T-helper 17 cell (primary cell): ENCODE measurements around the gene HOXC10. TPM values are rescaled to one million over a fixed set of nuclear protein-coding genes. Genes with fewer than 3 reads are reported as not detected.

Experiments used
- ATAC-seq: fragments of 150-1000 bp; cut with Tn5 transposase; 2 replicates; pipeline ENCODE4 v1.10.0; 2021; ENCODE audit warnings: mild to moderate bottlenecking, moderate library complexity
- DNase-seq, 3 donors: peaks; one replicate each; pipeline versions ENCODE4 v3.0.0 to v3.0.0-alpha.2; 2020 to 2021
- H3K9me3 ChIP-seq: one replicate; pipeline ENCODE4 v1.7.0; 2013; ENCODE audit warnings: low read length, mild to moderate bottlenecking; ENCODE audit not compliant: control insufficient read depth, poor library complexity, severe bottlenecking
- H3K27ac Mint-ChIP-seq: one replicate; pipeline ENCODE4 v1.8.0; 2022; ENCODE audit warnings: mild to moderate bottlenecking, moderate library complexity, mixed read lengths
- H3K27me3 Mint-ChIP-seq: one replicate; pipeline ENCODE4 v1.8.0; 2022; ENCODE audit warnings: mixed read lengths
- H3K36me3 Mint-ChIP-seq: one replicate; pipeline ENCODE4 v1.8.0; 2022; ENCODE audit warnings: low read depth, mixed read lengths
- H3K4me1 Mint-ChIP-seq: one replicate; pipeline ENCODE4 v1.8.0; 2022; ENCODE audit warnings: mild to moderate bottlenecking, mixed read lengths
- H3K4me3 Mint-ChIP-seq: one replicate; pipeline ENCODE4 v1.8.0; 2022; ENCODE audit warnings: mild to moderate bottlenecking, moderate library complexity, mixed read lengths
- total RNA-seq, 4 donors: library from RNA in 2 of 4; stranded (reverse) in 2 of 4; gene quantifications; one replicate each; pipeline ENCODE4 v1.2.3 and lab custom pipeline; 2022 to 2026

The HOXC10 gene
- total RNA-seq, 2 donors from 2014 or later: not detected

- H3K27ac Mint-ChIP-seq: no peak overlapping the region
- ATAC-seq (no peak), DNase-seq (no peak)
- H3K36me3 Mint-ChIP-seq: peaks cover 9% of the 10 kb centered on the region
- no peak overlapping the region for H3K4me3 Mint-ChIP-seq
- H3K27me3 Mint-ChIP-seq: peaks cover 85% of the 10 kb centered on the region
- no peaks in the 10 kb centered on the region for H3K9me3 ChIP-seq
- peaks cover 6% of the 10 kb centered on the region for H3K4me1 Mint-ChIP-seq
These were observed 38.3 kb downstream of the HOXC10 start for GRCh38 chr12:54022960-54023884.

DNA sequence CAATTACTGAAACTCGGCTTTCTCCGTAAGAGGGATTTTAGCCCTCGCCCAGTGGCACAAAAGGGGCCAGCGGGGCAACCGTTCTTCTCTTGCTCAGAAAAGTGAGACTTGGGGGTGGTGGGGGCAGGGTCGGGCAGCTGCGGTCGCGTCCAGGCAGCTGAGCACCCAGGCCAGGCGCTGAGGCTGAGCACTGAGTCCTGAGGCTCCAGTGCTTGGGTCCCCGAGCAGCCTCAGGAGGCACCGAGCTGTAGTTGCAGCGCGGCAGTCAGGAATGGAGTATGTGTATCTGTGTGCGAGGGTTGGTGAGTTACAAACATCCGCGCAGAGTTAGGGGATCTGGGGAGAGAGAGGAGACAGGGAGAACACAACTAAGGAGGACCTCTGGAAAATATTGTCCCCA, 39.2 kb downstream of the HOXC10 start:
- Mint-ChIP-seq H3K27me3 (peaks cover 91% of the 10 kb centered on the region), H3K4me1 (peaks cover 9% of the 10 kb centered on the region), H3K27ac (no peak overlapping the region), H3K4me3 (no peak overlapping the region), H3K36me3 (peaks cover 9% of the 10 kb centered on the region)
- DNase-seq (no peak), ATAC-seq (no peak)
- H3K9me3 ChIP-seq: no peaks in the 10 kb centered on the region

- H3K9me3 ChIP-seq: no peaks in the 10 kb centered on the region
- DNase-seq: no peak
- Mint-ChIP-seq H3K27me3 (peaks cover 91% of the 10 kb centered on the region), H3K36me3 (peaks cover 9% of the 10 kb centered on the region), H3K27ac (no peak overlapping the region), H3K4me3 (no peak overlapping the region), H3K4me1 (peaks cover 9% of the 10 kb centered on the region)
- ATAC-seq: no peak
These were observed 39.8 kb downstream of the HOXC10 start for GRCh38 chr12:54024581-54025305.

GRCh38 chr12:54025499-54026405, 40.8 kb downstream of the HOXC10 start:
- Mint-ChIP-seq H3K4me3 (no peak overlapping the region), H3K27me3 (peaks cover 92% of the 10 kb centered on the region), H3K36me3 (peaks cover 8% of the 10 kb centered on the region), H3K4me1 (peaks cover 9% of the 10 kb centered on the region), H3K27ac (no peak overlapping the region)
- H3K9me3 ChIP-seq: no peaks in the 10 kb centered on the region
- DNase-seq (no peak), ATAC-seq (no peak)

GRCh38 chr12:54026640-54027441, 41.9 kb downstream of the HOXC10 start:
- H3K9me3 ChIP-seq: no peaks in the 10 kb centered on the region
- H3K4me3 Mint-ChIP-seq: no peak overlapping the region
- ATAC-seq (no peak), DNase-seq (no peak)
- H3K4me1 Mint-ChIP-seq: peaks cover 11% of the 10 kb centered on the region
- H3K36me3 Mint-ChIP-seq: peaks cover 4% of the 10 kb centered on the region
- H3K27me3 Mint-ChIP-seq: peaks cover 92% of the 10 kb centered on the region
- H3K27ac Mint-ChIP-seq: no peak overlapping the region

DNA sequence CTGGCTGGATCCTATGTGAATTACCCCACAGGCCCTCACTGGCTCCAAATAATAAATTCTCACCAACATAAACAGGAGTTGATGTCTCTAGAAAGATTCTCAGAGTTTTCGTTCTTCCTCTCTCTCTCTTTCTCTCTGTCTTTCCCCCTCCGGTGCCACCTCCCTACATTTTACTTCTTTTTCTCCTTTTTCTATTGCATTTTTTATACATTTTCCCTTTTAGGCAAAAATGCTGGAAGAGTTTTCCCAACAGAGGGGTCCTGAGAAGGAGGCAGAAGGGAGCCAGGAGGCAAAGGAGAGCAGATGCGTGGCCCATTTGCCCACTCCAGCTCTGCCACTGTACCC, 42.5 kb downstream of the HOXC10 start:
- no peak for ATAC-seq

GRCh38 chr12:54028314-54029201, 43.6 kb downstream of the HOXC10 start, which contains the start of gene HOXC6:
Gene HOXC6 (plus strand): TSS chr12:54028440. CDS start chr12:54028522, 82 bp downstream.
- H3K4me1 Mint-ChIP-seq: peaks cover 12% of the 10 kb centered on the region
- H3K27me3 Mint-ChIP-seq: peaks cover 92% of the 10 kb centered on the region
- H3K9me3 ChIP-seq: peaks cover 12% of the 10 kb centered on the region
- no peak within 1 kb of the TSS for H3K4me3 Mint-ChIP-seq
- ATAC-seq: no peak
- peak within 1 kb of the TSS; percentile 19 for H3K27ac Mint-ChIP-seq
- peaks cover 5% of the 10 kb centered on the region for H3K36me3 Mint-ChIP-seq
- no peak for DNase-seq

More for the DNA sequence above, 42.5 kb downstream of the HOXC10 start:
- H3K9me3 ChIP-seq: peaks cover 6% of the 10 kb centered on the region
- Mint-ChIP-seq H3K4me3 (no peak overlapping the region), H3K36me3 (peaks cover 4% of the 10 kb centered on the region), H3K27me3 (peaks cover 92% of the 10 kb centered on the region), H3K4me1 (peaks cover 11% of the 10 kb centered on the region), H3K27ac (no peak overlapping the region)
- DNase-seq: no peak

- Mint-ChIP-seq H3K27me3 (peaks cover 87% of the 10 kb centered on the region), H3K36me3 (peaks cover 6% of the 10 kb centered on the region), H3K4me1 (peaks cover 15% of the 10 kb centered on the region), H3K4me3 (no peak overlapping the region), H3K27ac (no peak overlapping the region)
- DNase-seq: no peak
- no peak for ATAC-seq
- H3K9me3 ChIP-seq: peaks cover 12% of the 10 kb centered on the region
These were observed 44.8 kb downstream of the HOXC10 start for GRCh38 chr12:54029529-54030441.

GRCh38 chr12:54030442-54030801, 45.5 kb downstream of the HOXC10 start:
- Mint-ChIP-seq H3K4me1 (peaks cover 18% of the 10 kb centered on the region), H3K27me3 (peaks cover 90% of the 10 kb centered on the region), H3K4me3 (no peak overlapping the region), H3K27ac (peak overlapping the region; percentile 60), H3K36me3 (peaks cover 6% of the 10 kb centered on the region)
- no peak for DNase-seq
- ATAC-seq: no peak
- H3K9me3 ChIP-seq: peaks cover 12% of the 10 kb centered on the region

DNA sequence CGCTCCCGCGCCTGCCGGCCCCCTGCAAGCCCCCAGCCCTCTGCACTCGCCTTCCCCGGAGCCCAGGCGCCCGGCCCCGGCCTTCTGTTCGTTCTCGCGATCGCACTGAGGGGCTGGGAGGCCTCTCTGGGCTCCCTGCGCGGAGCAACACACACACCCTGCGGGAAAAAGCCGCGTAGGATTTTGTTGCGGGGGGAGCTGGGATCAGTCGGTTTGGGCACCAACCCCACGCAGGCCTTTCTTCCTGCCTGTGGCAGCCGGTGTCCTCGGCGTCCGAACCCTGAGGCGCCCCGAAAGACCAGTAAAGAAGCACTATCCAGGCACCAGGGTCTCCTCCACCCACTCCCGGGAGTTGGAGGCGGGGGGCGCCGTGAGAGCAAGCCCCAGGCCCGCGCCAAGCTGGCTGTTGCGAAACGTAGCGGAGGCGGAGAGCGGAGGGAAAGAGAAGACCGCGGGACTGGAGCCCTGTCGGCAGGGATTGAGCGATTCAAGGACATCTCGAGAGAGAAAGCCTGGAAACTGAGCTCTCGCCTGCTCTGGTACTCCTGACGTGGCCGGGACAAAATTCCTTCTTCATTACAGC, 46.0 kb downstream of the HOXC10 start:
- peaks cover 18% of the 10 kb centered on the region for H3K4me1 Mint-ChIP-seq

More for the DNA sequence above, 46.0 kb downstream of the HOXC10 start:
- peaks cover 12% of the 10 kb centered on the region for H3K9me3 ChIP-seq
- peaks cover 9% of the 10 kb centered on the region for H3K36me3 Mint-ChIP-seq
- no peak overlapping the region for H3K4me3 Mint-ChIP-seq
- H3K27me3 Mint-ChIP-seq: peaks cover 90% of the 10 kb centered on the region
- DNase-seq: no peak
- peak overlapping the region; percentile 60 for H3K27ac Mint-ChIP-seq
- ATAC-seq: no peak
